HG03439 (cell line): ENCODE data around the gene SYT13.
"Not testable (repeated sequence)": the region's sequence is repeated elsewhere in the genome, so short reads cannot be mapped to it uniquely, and the experiment has no call there.

Experiments used
- ATAC-seq: cut with Tn5 transposase; IDR thresholded peaks from one replicate; pipeline ENCODE4 v1.9.1; 2021; ENCODE audit warnings: mild to moderate bottlenecking, moderate library complexity; ENCODE audit not compliant: unreplicated experiment

Gene SYT13

GRCh38 chr11:45313171-45313865 is 27.2 kb upstream of the SYT13 start:
- no peak for ATAC-seq

GRCh38 chr11:45305874-45306623 is 19.9 kb upstream of the SYT13 start:
- no peak for ATAC-seq

- ATAC-seq, result no peak
These were observed 18.8 kb upstream of the SYT13 start for GRCh38 chr11:45304992-45305335.

GRCh38 chr11:45304111-45304991 is 18.2 kb upstream of the SYT13 start:
- no peak for ATAC-seq

DNA sequence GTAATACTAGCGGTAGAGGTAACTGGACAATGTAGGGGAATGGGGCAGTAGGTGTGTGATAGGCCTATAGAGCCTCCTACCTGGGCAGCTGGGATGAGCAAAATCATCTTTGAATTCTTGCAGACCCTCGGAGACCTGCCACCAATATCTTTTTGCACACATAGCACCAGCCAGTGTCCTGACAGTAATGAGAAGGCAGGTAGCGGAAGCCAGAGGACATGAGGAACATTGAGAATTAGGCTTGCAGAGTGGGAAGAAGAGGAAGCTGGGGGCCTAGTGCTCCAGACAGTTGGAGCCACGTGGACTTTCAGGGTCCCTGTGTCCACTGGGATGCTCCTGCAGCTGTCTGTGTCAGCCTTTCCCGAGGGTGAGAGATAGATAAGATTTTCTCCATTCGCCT is 17.2 kb upstream of the SYT13 start:
- ATAC-seq, result no peak

- ATAC-seq, result no peak
These were observed 15.6 kb upstream of the SYT13 start for GRCh38 chr11:45301537-45302246.

GRCh38 chr11:45300715-45301114 is 14.6 kb upstream of the SYT13 start:
- no peak for ATAC-seq

GRCh38 chr11:45298718-45299117 is 12.6 kb upstream of the SYT13 start:
- no peak for ATAC-seq

GRCh38 chr11:45296075-45296474 is 9.9 kb upstream of the SYT13 start:
- ATAC-seq, result no peak

DNA sequence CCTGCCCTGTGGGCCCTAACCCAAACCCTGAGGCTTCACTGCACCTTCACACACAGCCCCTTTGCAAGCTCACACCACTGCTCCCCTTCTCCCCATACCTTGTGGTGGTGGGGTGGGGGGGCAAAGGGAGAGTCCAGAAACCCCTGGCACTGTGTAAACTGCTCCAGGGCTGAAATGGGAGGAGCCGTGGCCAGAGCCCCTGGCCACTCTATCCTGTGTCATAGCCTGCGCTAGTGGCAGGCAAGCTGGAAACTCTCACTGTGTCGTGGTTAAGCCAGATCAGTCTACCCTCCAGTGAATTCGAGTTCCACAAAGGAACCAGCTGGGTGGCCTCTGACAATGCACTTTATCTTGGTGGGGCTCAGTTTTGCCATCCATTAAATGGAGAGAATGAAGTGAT is 8.4 kb upstream of the SYT13 start:
- no peak for ATAC-seq

GRCh38 chr11:45293566-45294192 is 7.5 kb upstream of the SYT13 start:
- not testable (repeated sequence) for ATAC-seq

DNA sequence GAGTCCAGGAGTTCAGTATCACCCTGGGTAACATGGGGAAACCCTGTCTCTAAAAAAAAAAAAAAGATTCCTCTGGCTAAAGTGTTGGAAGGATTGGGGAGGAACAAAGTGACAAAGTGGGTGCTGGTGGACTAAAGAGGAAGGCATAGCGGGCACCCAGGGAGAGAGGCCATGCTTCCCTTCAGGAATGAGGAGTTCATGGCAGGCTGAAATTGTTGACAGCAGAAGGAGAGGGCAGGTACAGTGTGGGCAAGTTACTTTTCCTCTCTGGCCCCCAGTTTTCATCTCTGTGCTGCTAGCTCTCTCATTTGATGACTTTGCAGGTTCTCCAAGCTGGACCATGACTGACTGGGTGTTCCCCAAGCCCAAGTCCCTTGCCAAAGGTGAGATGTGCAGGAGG is 4.4 kb upstream of the SYT13 start:
- ATAC-seq, result no peak

- ATAC-seq, result no peak
These were observed 3.2 kb upstream of the SYT13 start for GRCh38 chr11:45289369-45289768.

DNA sequence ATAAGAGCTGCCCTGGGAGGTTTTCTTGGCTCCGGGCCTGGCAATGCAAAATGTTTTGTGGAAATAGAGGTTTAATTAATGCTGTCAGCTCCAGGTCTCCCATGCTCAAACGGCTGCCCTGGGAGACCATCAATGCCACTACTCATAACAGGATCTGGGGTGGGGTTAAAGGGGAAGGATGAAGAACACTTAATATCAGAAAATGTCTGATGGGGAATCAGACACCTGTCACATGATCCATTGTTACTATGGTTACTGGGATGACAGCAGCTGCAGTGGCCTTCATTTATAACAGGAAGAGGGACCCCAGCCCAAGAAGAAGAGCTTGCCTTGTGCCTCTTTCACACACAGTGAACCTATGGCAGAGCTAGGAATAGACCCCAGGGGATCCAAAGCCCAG is 2.2 kb upstream of the SYT13 start:
- ATAC-seq, result no peak

DNA sequence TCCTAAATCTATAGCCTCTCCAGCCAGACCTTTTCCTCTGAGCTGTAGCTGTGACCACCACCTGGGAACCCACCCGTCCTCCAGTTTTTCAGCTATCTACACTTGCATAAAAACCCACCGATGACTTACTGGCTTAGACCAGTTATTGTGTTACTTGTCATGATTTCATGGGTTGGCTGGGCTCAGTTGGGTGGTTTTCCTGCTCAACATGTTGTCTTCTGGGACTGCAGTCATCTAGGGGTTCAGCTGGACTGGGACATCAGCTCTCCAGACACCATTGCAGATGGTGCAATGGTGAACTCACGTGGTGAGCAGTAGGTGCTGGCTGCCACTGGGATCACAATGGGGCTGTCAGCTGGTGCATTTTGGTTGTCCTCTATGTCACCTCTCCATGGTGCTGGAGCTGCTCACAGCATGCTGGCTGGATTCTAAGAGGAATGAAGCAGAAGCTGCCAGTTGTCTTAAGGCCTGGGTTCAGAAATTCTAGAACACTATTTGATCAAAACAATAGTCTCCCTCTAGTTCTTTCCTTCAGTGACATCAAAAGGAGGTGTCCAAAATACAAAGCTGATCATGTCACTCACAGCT is 1.3 kb upstream of the SYT13 start:
- no peak for ATAC-seq

GRCh38 chr11:45285250-45285828 is 802 bp downstream of the SYT13 start:
- ATAC-seq, result no peak

GRCh38 chr11:45282081-45282480 is 4.1 kb downstream of the SYT13 start:
- ATAC-seq, result no peak

GRCh38 chr11:45280449-45280848 is 5.7 kb downstream of the SYT13 start:
- no peak for ATAC-seq

- no peak for ATAC-seq
These were observed 6.5 kb downstream of the SYT13 start for GRCh38 chr11:45279645-45280044.

GRCh38 chr11:45278714-45279113 is 7.4 kb downstream of the SYT13 start:
- no peak for ATAC-seq
